HG02981 (cell line): ENCODE data around the gene UVRAG.
A peak's percentile ranks its signal among the peaks of the same experiment; 100 is the strongest.

Experiments
- ATAC-seq: cut with Tn5 transposase; IDR thresholded peaks from one replicate; pipeline ENCODE4 v1.9.1; 2021; ENCODE audit warnings: mild to moderate bottlenecking, moderate library complexity; ENCODE audit not compliant: unreplicated experiment

The UVRAG gene

GRCh38 chr11:76131671-76132631 is 316.9 kb downstream of the UVRAG start:
- ATAC-seq: no peak

- ATAC-seq: no peak
Observed at GRCh38 chr11:76134239-76134638, 319.2 kb downstream of the UVRAG start.

GRCh38 chr11:76135491-76135890 is 320.5 kb downstream of the UVRAG start:
- ATAC-seq: no peak

- no peak for ATAC-seq
Observed at GRCh38 chr11:76139314-76139713, 324.3 kb downstream of the UVRAG start.

GRCh38 chr11:76140912-76141574 is 326.0 kb downstream of the UVRAG start:
- ATAC-seq: no peak

- ATAC-seq: no peak
Observed at GRCh38 chr11:76141901-76142588, 327.0 kb downstream of the UVRAG start.

GRCh38 chr11:76143274-76143673 is 328.3 kb downstream of the UVRAG start:
- ATAC-seq: no peak

- ATAC-seq: no peak
Observed at GRCh38 chr11:76147106-76147740, 332.2 kb downstream of the UVRAG start.

- no peak for ATAC-seq
Observed at GRCh38 chr11:76148231-76148630, 333.2 kb downstream of the UVRAG start.

- no peak for ATAC-seq
Observed at GRCh38 chr11:76148941-76149613, 334.1 kb downstream of the UVRAG start.

- no peak for ATAC-seq
Observed at GRCh38 chr11:76149713-76150112, 334.7 kb downstream of the UVRAG start.

GRCh38 chr11:76150141-76150540 is 335.1 kb downstream of the UVRAG start:
- ATAC-seq: no peak

GRCh38 chr11:76151556-76152085 is 336.6 kb downstream of the UVRAG start:
- no peak for ATAC-seq

GRCh38 chr11:76152086-76152681 is 337.2 kb downstream of the UVRAG start:
- ATAC-seq: no peak

- ATAC-seq: peak; percentile 40
Observed at GRCh38 chr11:76152741-76153570, 337.9 kb downstream of the UVRAG start.

GRCh38 chr11:76153571-76153923 is 338.5 kb downstream of the UVRAG start:
- no peak for ATAC-seq

- ATAC-seq: no peak
Observed at GRCh38 chr11:76155500-76156227, 340.7 kb downstream of the UVRAG start.

GRCh38 chr11:76156971-76157427 is 342.0 kb downstream of the UVRAG start:
- ATAC-seq: no peak
